Esophagus muscularis mucosa (tissue), 4 donors: ENCODE results near the gene ANO6. TPM values are rescaled to one million over a fixed set of nuclear protein-coding genes. Genes with fewer than 3 reads are reported as not detected.

Experiments used
- DNase-seq: peaks from one replicate; pipeline ENCODE4 v3.0.0-alpha.2; 2017; ENCODE audit errors: extremely low spot score
- H3K27ac ChIP-seq, 4 donors: fragments of 200-600 bp; sonication (generic); replicated peaks in 1 of 4; 1 replicate in 3 of 4; 2 replicates in 1 of 4; pipeline ENCODE4 v1.5.1; 2016 to 2019; ENCODE audit warnings: mild to moderate bottlenecking in 1 of 4
- H3K27me3 ChIP-seq, 4 donors: fragments of 200-600 bp; sonication (generic); one replicate each; pipeline versions ENCODE4 v1.5.1 to v1.6.0; 2016 to 2019
- H3K36me3 ChIP-seq, 4 donors: fragments of 200-600 bp; sonication (generic); one replicate each; pipeline ENCODE4 v1.5.1; 2016 to 2019
- H3K4me1 ChIP-seq, 4 donors: fragments of 200-600 bp; sonication (generic); one replicate each; pipeline ENCODE4 v1.5.1; 2016 to 2019
- H3K4me3 ChIP-seq, 4 donors: fragments of 200-600 bp; sonication (generic); 1 replicate in 2 of 4; 2 replicates in 2 of 4; pipeline ENCODE4 v1.5.1; 2016 to 2019; ENCODE audit warnings: mild to moderate bottlenecking in 4 of 4, moderate library complexity in 1 of 4
- H3K9me3 ChIP-seq, 4 donors: fragments of 200-600 bp; sonication (generic); 1 replicate in 3 of 4; 2 replicates in 1 of 4; pipeline ENCODE4 v1.5.1; 2016 to 2019
- EP300 ChIP-seq: sonication (generic); formaldehyde crosslinking; IDR thresholded peaks from one replicate; pipeline ENCODE4 v1.6.1; 2017; ENCODE audit warnings: antibody characterized with exemption
- POLR2A ChIP-seq: fragments of 450-650 bp; IDR thresholded peaks from one replicate; pipeline ENCODE4 v1.6.1; 2017; ENCODE audit warnings: antibody characterized with exemption, moderate library complexity, mild to moderate bottlenecking, low read depth
- POLR2AphosphoS5 ChIP-seq, 2 donors: sonication (generic); formaldehyde crosslinking; IDR thresholded peaks; one replicate each; pipeline ENCODE4 v1.6.1; 2017; ENCODE audit warnings: antibody characterized with exemption in 2 of 2
- WGBS: methylation state at CpG from one replicate; pipeline ENCODE4 v1.1.5; 2018; 5-methylcytosine and 5-hydroxymethylcytosine counted together
- intact Hi-C: fragments of 100-400 bp; cut with DNase I; formaldehyde crosslinking; loops from one replicate; pipeline ENCODE4 v1.15.1; 2023
- total RNA-seq, 4 donors: library from RNA; depleted of rRNA; stranded (reverse); fragments of >200 nt; gene quantifications; one replicate each; pipeline versions ENCODE4 v1.1.0 to v1.2.1, GENCODE V29; 2016
- TF ChIP-seq, protein P1 (sequence below), 3 experiments: fragments of 200-600 bp in 2 of 3; fragments of 450-650 bp in 1 of 3; sonication (generic) in 2 of 3; IDR thresholded peaks; one replicate each; pipeline ENCODE4 v1.5.1; 2017 to 2019; ENCODE audit warnings: antibody characterized with exemption in 3 of 3, mild to moderate bottlenecking in 2 of 3, moderate library complexity in 1 of 3

The ANO6 gene
- total RNA-seq, 4 donors from 2014 or later, result 141 to 208 (median 166) TPM

DNA sequence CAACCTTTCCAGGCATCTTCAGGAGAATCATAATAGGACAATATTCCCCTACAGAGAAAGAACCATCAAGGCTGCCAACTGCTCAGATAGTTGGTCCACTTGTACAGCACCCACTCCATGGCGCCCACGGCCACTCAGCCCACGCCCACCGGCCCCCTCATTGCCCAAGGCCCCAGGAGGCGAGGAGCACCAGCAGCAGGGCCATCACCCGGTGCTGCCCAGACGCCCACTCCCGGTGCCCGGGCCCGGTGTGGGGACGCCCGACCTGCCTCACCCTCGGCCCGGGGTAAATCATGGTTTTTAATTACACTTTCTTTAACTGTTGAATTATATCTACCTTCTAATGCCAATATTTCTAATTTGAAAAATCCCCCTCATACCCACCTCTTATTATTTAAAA is 41.3 kb upstream of the ANO6 start:
- WGBS, result over 99% methylated on average over 14 of the region's 14 CpGs
- H3K27me3 ChIP-seq, result no peaks in the 10 kb centered on the region
- no peaks in the 10 kb centered on the region for H3K4me1 ChIP-seq
- intact Hi-C loops, result loop anchor here (5.0 kb wide), 1 partner anchor 213 kb away; no protein-coding TSS in a partner anchor
- H3K4me3 ChIP-seq, result no peak overlapping the region
- peaks cover 0 to 28% (median 20%) of the 10 kb centered on the region in 4 donors for H3K9me3 ChIP-seq
- DNase-seq, result no peak
- TF ChIP-seq POLR2A, result no peak
- TF ChIP-seq, protein P1, sequence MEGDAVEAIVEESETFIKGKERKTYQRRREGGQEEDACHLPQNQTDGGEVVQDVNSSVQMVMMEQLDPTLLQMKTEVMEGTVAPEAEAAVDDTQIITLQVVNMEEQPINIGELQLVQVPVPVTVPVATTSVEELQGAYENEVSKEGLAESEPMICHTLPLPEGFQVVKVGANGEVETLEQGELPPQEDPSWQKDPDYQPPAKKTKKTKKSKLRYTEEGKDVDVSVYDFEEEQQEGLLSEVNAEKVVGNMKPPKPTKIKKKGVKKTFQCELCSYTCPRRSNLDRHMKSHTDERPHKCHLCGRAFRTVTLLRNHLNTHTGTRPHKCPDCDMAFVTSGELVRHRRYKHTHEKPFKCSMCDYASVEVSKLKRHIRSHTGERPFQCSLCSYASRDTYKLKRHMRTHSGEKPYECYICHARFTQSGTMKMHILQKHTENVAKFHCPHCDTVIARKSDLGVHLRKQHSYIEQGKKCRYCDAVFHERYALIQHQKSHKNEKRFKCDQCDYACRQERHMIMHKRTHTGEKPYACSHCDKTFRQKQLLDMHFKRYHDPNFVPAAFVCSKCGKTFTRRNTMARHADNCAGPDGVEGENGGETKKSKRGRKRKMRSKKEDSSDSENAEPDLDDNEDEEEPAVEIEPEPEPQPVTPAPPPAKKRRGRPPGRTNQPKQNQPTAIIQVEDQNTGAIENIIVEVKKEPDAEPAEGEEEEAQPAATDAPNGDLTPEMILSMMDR (IDR thresholded peaks at IDR 0.05), result no peak
- TF ChIP-seq EP300, result no peak
- no peak for TF ChIP-seq POLR2AphosphoS5 (IDR thresholded peaks at IDR 0.05)
- no peak overlapping the region for H3K27ac ChIP-seq
- peaks cover 0 to 4% (median 2%) of the 10 kb centered on the region in 4 donors for H3K36me3 ChIP-seq

DNA sequence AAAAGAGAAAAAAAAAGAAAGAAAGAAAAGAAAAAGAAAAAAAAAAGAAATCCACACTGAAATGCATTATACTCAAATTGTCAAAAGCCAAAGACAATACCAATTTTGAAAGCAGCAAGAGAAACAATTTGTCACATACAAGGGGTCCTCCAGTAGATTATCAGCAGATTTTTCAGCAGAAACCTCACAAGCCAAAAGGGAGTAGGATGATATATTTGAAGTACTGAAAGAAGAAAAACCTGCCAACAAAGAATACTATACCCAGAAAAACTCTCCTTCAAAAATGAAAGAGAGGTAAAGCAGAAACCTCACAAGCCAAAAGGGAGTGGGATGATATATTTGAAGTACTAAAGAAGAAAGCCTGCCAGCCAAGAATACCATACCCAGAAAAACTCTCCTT is 37.1 kb upstream of the ANO6 start:
- no peak overlapping the region for H3K4me3 ChIP-seq
- H3K27ac ChIP-seq, result no peak overlapping the region
- no peaks in the 10 kb centered on the region for H3K4me1 ChIP-seq
- TF ChIP-seq POLR2AphosphoS5 (IDR thresholded peaks at IDR 0.05), result no peak
- no peak for TF ChIP-seq POLR2A
- TF ChIP-seq, protein P1 (IDR thresholded peaks at IDR 0.05), result no peak
- TF ChIP-seq EP300, result no peak
- peaks cover 0 to 4% (median 2%) of the 10 kb centered on the region in 4 donors for H3K36me3 ChIP-seq
- H3K27me3 ChIP-seq, result no peaks in the 10 kb centered on the region
- no peak for DNase-seq
- peaks cover 0 to 30% (median 20%) of the 10 kb centered on the region in 4 donors for H3K9me3 ChIP-seq
- intact Hi-C loops, result no loop called here

DNA sequence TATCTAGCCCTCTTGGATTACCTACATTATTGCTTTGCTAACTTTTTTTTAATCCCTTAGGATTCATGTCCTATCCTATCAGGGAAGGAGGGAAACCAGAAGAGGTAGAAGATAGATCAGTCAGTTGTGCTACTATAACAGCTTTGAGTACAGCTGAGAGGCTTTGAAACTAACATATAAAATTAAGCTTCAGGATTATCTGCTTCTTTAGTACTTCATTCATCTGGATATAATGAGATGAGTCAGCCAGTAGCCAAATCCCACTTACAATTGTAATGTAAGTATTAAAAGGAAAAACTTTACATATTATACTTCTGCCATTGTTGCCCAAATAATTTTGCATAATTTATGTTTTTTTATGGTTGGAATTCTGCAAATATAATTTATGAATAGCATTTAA is 33.4 kb upstream of the ANO6 start:
- no peaks in the 10 kb centered on the region for H3K36me3 ChIP-seq
- intact Hi-C loops, result no loop called here
- no peak for DNase-seq
- peaks cover 0 to 22% (median 19%) of the 10 kb centered on the region in 4 donors for H3K9me3 ChIP-seq
- no peak overlapping the region for H3K27ac ChIP-seq
- no peaks in the 10 kb centered on the region for H3K4me1 ChIP-seq
- no peaks in the 10 kb centered on the region for H3K27me3 ChIP-seq
- TF ChIP-seq POLR2A, result no peak
- TF ChIP-seq POLR2AphosphoS5 (IDR thresholded peaks at IDR 0.05), result no peak
- no peak for TF ChIP-seq EP300
- TF ChIP-seq, protein P1 (IDR thresholded peaks at IDR 0.05), result no peak
- H3K4me3 ChIP-seq, result no peak overlapping the region

DNA sequence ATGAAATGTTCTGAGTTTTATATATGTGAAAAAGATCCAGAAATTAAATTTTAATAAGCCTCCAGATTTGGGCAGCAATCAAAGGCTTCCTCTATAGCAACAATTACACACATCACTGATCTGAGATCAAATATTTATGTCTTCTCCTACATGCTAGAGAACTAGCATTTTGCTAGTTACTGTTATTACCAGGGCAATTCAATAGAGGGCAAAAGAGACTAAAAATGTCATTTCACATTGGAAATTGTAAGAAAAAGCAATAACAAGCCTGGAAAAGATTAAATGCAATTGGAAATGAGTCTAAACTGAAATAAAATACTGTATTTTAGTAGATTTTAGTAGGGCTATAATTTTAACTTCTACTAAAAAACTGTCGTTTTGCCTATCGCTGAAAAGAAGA is 32.6 kb upstream of the ANO6 start:
- Histone ChIP-seq H3K27ac (no peak overlapping the region), H3K9me3 (peaks cover 0 to 15% (median 13%) of the 10 kb centered on the region in 4 donors), H3K4me1 (no peaks in the 10 kb centered on the region), H3K27me3 (no peaks in the 10 kb centered on the region), H3K36me3 (no peaks in the 10 kb centered on the region), H3K4me3 (no peak overlapping the region)
- DNase-seq, result no peak
- WGBS, result 58% methylated on average over 2 of the region's 2 CpGs
- intact Hi-C loops, result no loop called here
- no peak for TF ChIP-seq POLR2A
- TF ChIP-seq, protein P1 (IDR thresholded peaks at IDR 0.05), result peak; percentile 45 to 61 (median 46)
- no peak for TF ChIP-seq POLR2AphosphoS5 (IDR thresholded peaks at IDR 0.05)
- TF ChIP-seq EP300, result no peak
